ENCODE results near the gene CDH23.
A peak's percentile ranks its signal among the peaks of the same experiment; 100 is the strongest.

The CDH23 gene

DNA sequence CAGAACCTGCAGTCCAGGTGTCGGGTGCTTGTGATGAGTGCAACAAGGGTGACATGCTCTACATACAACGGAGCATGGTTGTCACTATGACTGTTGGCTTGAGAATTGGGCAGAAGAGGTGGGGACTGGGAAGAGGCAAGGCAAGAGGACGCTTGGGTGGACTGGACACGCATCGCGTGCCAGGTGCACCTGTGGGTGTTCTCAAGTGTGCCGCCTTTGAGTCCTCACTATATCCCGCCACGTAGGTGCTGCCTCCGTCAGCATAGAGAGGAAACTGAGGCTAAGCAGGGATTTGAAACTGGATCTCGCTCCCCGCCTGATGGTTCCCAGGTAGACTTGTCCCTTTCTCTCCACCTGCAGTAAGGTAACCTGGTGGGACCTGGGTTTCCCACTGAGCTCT is 27.2 kb downstream of the CDH23 start:
- no peak overlapping the region for H3K27ac ChIP-seq
- TF ChIP-seq, protein P1, sequence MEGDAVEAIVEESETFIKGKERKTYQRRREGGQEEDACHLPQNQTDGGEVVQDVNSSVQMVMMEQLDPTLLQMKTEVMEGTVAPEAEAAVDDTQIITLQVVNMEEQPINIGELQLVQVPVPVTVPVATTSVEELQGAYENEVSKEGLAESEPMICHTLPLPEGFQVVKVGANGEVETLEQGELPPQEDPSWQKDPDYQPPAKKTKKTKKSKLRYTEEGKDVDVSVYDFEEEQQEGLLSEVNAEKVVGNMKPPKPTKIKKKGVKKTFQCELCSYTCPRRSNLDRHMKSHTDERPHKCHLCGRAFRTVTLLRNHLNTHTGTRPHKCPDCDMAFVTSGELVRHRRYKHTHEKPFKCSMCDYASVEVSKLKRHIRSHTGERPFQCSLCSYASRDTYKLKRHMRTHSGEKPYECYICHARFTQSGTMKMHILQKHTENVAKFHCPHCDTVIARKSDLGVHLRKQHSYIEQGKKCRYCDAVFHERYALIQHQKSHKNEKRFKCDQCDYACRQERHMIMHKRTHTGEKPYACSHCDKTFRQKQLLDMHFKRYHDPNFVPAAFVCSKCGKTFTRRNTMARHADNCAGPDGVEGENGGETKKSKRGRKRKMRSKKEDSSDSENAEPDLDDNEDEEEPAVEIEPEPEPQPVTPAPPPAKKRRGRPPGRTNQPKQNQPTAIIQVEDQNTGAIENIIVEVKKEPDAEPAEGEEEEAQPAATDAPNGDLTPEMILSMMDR (conservative IDR thresholded peaks at IDR 0.05) = no peak

GRCh38 chr10:71424496-71425194 is 27.9 kb downstream of the CDH23 start:
- no peak overlapping the region for H3K27ac ChIP-seq
- TF ChIP-seq, protein P1 (conservative IDR thresholded peaks at IDR 0.05) = no peak

DNA sequence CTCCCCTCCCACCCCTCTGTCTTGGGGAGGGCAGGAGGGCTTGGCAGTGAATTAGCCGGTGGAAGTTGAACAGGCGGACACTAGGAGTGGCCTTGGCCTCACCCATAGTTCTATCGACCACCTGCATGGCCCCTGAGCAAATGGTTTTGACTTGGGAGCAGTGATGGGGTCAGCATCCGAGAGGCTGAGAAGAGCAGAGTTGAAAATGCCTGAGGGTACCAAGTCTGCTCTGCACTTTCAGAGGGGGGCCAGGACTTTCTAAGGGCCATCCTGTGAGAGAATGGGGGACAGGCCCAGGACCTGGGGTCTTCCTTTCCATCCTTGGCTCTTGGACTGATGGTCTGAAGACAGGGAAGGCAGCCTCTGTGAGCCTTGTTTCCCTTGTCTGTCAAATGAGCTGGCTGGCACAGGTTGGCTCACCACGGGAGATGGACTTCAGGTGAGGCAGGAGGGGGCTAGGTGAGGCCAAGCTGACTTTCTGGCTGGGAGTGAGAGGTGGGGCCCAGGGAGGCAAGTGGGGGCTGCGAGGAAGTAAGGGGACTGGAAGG is 29.4 kb downstream of the CDH23 start:
- TF ChIP-seq, protein P1 (conservative IDR thresholded peaks at IDR 0.05) = no peak
- H3K27ac ChIP-seq = no peak overlapping the region

DNA sequence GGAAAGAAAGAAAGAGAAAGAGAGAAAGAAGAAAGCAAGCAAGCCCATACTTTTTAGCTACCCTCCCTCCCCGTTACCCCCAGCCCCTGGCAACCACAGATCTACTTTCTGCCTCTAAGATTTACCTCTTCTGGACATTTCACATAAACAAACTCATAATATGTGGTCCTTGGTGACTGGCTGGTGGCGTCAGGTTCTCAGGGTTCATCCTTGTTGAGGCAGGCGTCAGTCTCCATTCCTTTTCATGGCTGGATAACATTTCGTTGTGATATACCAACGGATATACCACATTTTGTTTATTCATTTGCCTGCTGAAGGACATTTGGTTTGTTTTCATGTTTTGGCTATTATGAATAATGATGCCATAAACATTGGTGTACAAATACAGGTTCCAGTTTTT is 30.5 kb downstream of the CDH23 start:
- TF ChIP-seq, protein P1 (conservative IDR thresholded peaks at IDR 0.05) = no peak
- H3K27ac ChIP-seq = no peak overlapping the region

- no peak overlapping the region for H3K27ac ChIP-seq
- TF ChIP-seq, protein P1 (conservative IDR thresholded peaks at IDR 0.05) = no peak
Measured at GRCh38 chr10:71429304-71429703, 32.6 kb downstream of the CDH23 start.

DNA sequence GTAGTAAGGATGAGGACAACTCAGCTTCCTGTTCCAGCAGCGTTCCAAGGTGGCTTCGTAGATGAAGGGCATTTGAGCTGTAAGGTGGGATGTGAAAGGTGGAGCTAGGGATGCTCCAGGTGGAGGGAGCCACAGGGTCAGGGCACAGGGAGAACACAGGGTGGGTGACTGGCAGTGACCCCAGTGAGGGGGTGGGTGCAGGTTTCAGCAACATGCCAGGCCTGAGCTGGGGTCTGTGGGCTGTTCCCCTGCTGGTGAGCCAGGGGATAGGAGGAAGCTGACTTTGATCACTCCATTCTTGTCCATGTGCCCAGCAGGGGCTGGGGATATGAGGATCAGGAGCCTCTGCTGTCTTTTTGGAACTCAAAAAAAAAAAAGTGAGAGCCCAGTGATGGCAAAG is 33.2 kb downstream of the CDH23 start:
- no peak overlapping the region for H3K27ac ChIP-seq
- TF ChIP-seq, protein P1 (conservative IDR thresholded peaks at IDR 0.05) = 0 out of 2 replicates have a peak, but pooled peaks have one; percentile 6

DNA sequence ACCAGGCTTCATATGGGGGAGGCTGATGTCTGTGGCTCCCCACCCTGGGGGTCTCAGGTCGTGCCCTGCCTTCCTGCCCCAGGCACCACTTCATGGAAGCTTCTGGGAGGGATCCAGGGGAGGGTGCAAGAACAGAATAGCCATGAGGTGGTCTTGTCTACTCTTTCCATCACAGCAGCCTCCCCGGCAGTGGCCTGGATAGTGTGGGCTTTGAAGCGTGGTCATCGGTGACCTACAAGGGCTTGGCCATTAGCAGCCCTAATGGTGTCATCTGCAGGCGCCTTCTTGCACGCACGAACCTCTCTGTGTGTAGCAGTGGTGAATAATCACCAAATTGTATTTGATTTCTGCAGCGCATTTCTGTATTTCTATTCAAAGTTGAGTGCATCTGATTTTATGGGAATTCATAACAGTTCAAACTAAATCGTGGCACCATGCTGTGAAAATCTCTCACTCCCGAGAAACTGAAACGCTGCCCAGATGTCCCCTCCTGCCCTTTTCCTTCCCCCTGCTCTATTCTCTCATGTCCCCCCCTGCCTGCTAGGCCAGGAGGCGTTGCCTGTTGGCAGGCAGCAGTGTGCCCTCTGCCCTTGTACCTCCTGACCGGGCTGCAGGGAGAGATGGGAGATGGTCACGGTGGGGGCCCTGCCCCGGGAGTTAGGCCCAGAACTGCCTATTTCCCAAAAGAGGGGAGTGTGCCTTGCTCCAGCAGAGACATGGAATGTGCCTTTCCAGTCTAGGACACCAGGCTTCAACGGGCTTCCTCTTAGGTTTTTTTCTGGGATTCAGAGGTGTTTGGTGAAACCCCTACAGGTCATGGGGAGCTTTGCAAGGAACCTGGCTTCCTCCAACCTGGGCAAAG is 34.8 kb downstream of the CDH23 start:
- TF ChIP-seq, protein P1 (conservative IDR thresholded peaks at IDR 0.05) = no peak
- H3K27ac ChIP-seq = no peak overlapping the region

Data from VCaP (cell line).